Thoracic aorta (tissue), 2 donors: ENCODE results near the gene FTSJ1. TPM values are rescaled to one million over a fixed set of nuclear protein-coding genes. Genes with fewer than 3 reads are reported as not detected.

Experiments
- ATAC-seq: fragments of 150-250 bp; one replicate; pipeline ENCODE4 v1.8.0; 2017; ENCODE audit warnings: low read depth; ENCODE audit not compliant: insufficient number of reproducible peaks, low FRiP score
- DNase-seq: peaks from one replicate; pipeline ENCODE4 v3.0.0-alpha.2; 2020; ENCODE audit warnings: low spot score
- H3K27ac ChIP-seq, 2 donors: fragments of 200-600 bp; sonication (generic); 1 replicate in 1 of 2; 2 replicates in 1 of 2; pipeline ENCODE4 v1.5.1; 2016; ENCODE audit warnings: mild to moderate bottlenecking in 2 of 2, moderate library complexity in 2 of 2
- H3K27me3 ChIP-seq: fragments of 200-600 bp; sonication (generic); replicated peaks from 2 replicates; pipeline ENCODE4 v1.6.0; 2016; ENCODE audit warnings: mild to moderate bottlenecking; ENCODE audit not compliant: insufficient read depth
- H3K36me3 ChIP-seq: fragments of 200-600 bp; sonication (generic); one replicate; pipeline ENCODE4 v1.5.1; 2016
- H3K4me1 ChIP-seq, 2 donors: fragments of 200-600 bp; sonication (generic); 1 replicate in 1 of 2; 2 replicates in 1 of 2; pipeline versions ENCODE4 v1.5.1 to v1.6.0; 2016; ENCODE audit warnings: low read depth in 2 of 2, mild to moderate bottlenecking in 1 of 2; ENCODE audit not compliant: control insufficient read depth in 1 of 2
- H3K4me3 ChIP-seq: fragments of 200-600 bp; sonication (generic); 2 replicates; pipeline ENCODE4 v1.5.1; 2016; ENCODE audit warnings: mild to moderate bottlenecking
- H3K9me3 ChIP-seq: fragments of 200-600 bp; sonication (generic); 2 replicates; pipeline ENCODE4 v1.5.1; 2016
- CTCF ChIP-seq: fragments of 200-600 bp; sonication (generic); IDR thresholded peaks from one replicate; pipeline ENCODE4 v1.5.1; 2019; ENCODE audit warnings: antibody characterized with exemption
- total RNA-seq, 2 donors: library from RNA; depleted of rRNA; stranded (reverse); fragments of >200 nt; gene quantifications; one replicate each; pipeline versions ENCODE4 v1.1.0 to v1.2.3, GENCODE V29; 2016

The FTSJ1 gene
- total RNA-seq, 2 donors from 2014 or later, result 44.7 to 61.0 TPM

DNA sequence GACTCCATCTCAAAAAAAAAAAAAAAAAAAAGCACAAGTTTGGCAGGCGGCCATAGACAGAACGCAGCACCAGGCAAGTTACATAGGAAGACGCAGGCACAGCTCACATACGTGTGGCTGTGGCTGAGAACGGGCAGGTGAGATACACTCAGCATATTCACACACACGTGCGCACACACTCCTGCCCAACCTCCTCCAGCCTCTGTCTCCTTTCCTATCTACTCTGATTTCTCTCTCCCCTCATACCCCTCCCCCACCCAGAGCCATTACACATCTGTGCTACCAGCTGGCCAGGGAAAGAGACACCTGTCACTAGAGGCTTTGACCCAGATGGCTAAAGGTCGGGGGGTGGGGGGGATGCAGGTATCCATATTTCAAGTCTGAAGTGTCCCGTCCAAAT is 3.8 kb upstream of the FTSJ1 start:
- Histone ChIP-seq H3K9me3 (no peaks in the 10 kb centered on the region), H3K27me3 (no peaks in the 10 kb centered on the region), H3K4me3 (no peak overlapping the region), H3K36me3 (no peaks in the 10 kb centered on the region), H3K4me1 (peaks cover 0 to under 1% of the 10 kb centered on the region in 2 donors), H3K27ac (no peak overlapping the region)
- ATAC-seq, result no peak
- no peak for DNase-seq
- TF ChIP-seq CTCF, result no peak

- H3K4me3 ChIP-seq, result no peak overlapping the region
- DNase-seq (no peak), ATAC-seq (no peak)
- no peak for TF ChIP-seq CTCF
- H3K27me3 ChIP-seq, result no peaks in the 10 kb centered on the region
- peaks cover 0 to 3% of the 10 kb centered on the region in 2 donors for H3K4me1 ChIP-seq
- H3K36me3 ChIP-seq, result no peaks in the 10 kb centered on the region
- H3K9me3 ChIP-seq, result no peaks in the 10 kb centered on the region
- no peak overlapping the region for H3K27ac ChIP-seq
These were observed 2.9 kb upstream of the FTSJ1 start for GRCh38 chrX:48472851-48473703.

GRCh38 chrX:48473704-48473990 is 2.4 kb upstream of the FTSJ1 start:
- TF ChIP-seq CTCF, result no peak
- Histone ChIP-seq H3K27me3 (no peaks in the 10 kb centered on the region), H3K9me3 (no peaks in the 10 kb centered on the region), H3K4me3 (no peak overlapping the region), H3K4me1 (peaks cover 0 to 3% of the 10 kb centered on the region in 2 donors), H3K36me3 (no peaks in the 10 kb centered on the region), H3K27ac (no peak overlapping the region)
- ATAC-seq (no peak), DNase-seq (no peak)

GRCh38 chrX:48474127-48474526 is 1.9 kb upstream of the FTSJ1 start:
- Histone ChIP-seq H3K27ac (no peak overlapping the region), H3K4me3 (no peak overlapping the region), H3K27me3 (no peaks in the 10 kb centered on the region), H3K9me3 (no peaks in the 10 kb centered on the region), H3K4me1 (peaks cover 0 to 3% of the 10 kb centered on the region in 2 donors), H3K36me3 (no peaks in the 10 kb centered on the region)
- TF ChIP-seq CTCF, result no peak
- ATAC-seq (no peak), DNase-seq (no peak)

DNA sequence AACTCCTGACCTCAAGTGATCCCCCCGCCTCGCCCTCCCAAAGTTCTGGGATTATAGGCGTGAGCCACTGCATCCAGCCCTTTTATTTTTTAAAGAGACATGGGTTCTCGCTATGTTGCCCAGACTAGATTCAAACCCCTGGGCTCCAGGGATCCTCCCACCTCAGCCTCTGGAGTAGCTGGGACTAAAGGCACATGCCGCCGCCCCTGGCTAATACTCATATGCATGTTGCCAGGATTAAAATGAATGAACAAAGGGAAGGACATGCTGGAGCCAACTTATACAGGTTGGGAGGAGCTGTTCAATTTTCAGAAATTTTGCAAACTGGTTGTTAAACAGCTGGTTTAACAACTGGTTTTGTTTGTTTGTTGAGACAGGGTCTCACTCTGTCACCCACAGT is 1.4 kb upstream of the FTSJ1 start:
- H3K4me3 ChIP-seq, result no peak overlapping the region
- H3K27ac ChIP-seq, result no peak overlapping the region

More for the DNA sequence above, 1.4 kb upstream of the FTSJ1 start:
- Histone ChIP-seq H3K9me3 (no peaks in the 10 kb centered on the region), H3K27me3 (no peaks in the 10 kb centered on the region), H3K36me3 (no peaks in the 10 kb centered on the region), H3K4me1 (peaks cover 0 to 3% of the 10 kb centered on the region in 2 donors)
- no peak for ATAC-seq
- DNase-seq, result no peak
- TF ChIP-seq CTCF, result no peak
